GM13976 (cell line): Measurements from ENCODE around the gene MARCO.

ENCODE experiments used
- DNase-seq: peaks from one replicate; pipeline ENCODE4 v3.0.0; 2012; ENCODE audit warnings: low spot score
- in situ Hi-C: fragments of 300-500 bp; cut with MboI; formaldehyde crosslinking; loops from one replicate; pipeline ENCODE4 v1.12.0; 2022; ENCODE audit warnings: low sequenced_read_pairs, mixed read lengths, inconsistent platforms; ENCODE audit not compliant: unreplicated experiment
- TF ChIP-seq, protein P1 (sequence below): IDR thresholded peaks from 2 replicates; pipeline ENCODE4 v1.5.1; 2012; ENCODE audit warnings: borderline replicate concordance, mild to moderate bottlenecking; ENCODE audit not compliant: insufficient read depth; ENCODE audit errors: extremely low read depth, missing control alignments, control extremely low read depth

Gene MARCO

DNA sequence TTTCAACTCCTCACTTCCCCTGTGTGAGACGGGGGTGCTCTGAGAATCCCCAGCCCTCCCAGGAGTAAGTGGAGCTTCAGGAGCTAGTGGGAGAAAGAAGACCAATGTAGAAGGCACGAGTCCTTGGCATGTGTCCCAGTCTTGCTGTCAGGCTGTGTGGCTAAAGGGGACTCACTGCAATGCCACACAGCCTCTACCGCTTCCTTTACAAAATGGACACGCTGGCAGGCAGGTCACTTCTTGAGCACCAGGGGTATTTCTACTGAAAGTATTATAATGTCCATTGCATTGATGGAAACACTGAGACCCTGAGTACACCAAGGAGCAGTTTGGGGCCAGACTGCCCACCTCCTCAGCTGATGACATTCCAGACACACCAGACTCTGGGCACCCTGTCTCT, 35.8 kb upstream of the MARCO start:
- TF ChIP-seq, protein P1, sequence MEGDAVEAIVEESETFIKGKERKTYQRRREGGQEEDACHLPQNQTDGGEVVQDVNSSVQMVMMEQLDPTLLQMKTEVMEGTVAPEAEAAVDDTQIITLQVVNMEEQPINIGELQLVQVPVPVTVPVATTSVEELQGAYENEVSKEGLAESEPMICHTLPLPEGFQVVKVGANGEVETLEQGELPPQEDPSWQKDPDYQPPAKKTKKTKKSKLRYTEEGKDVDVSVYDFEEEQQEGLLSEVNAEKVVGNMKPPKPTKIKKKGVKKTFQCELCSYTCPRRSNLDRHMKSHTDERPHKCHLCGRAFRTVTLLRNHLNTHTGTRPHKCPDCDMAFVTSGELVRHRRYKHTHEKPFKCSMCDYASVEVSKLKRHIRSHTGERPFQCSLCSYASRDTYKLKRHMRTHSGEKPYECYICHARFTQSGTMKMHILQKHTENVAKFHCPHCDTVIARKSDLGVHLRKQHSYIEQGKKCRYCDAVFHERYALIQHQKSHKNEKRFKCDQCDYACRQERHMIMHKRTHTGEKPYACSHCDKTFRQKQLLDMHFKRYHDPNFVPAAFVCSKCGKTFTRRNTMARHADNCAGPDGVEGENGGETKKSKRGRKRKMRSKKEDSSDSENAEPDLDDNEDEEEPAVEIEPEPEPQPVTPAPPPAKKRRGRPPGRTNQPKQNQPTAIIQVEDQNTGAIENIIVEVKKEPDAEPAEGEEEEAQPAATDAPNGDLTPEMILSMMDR = no peak
- no peak for DNase-seq
- in situ Hi-C loops = no loop called here

DNA sequence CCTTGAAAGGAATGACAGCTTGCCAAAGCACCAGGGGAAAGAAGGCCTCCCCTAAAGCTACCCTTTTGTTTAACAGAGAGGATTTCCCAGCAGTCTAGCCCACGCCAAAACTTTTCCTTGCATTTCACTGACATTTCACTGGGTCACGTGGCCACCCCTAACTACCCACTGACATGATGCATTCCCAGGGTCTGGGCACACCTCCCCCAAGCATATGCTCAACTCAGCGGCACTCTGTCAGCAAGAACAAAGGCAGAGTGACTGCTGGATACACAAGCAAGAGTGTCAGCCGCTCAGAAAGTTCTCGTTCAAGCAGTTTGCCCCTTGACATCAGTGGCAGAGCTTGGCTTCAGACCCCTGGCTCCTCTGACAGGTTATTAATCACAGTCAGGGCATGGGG, 34.2 kb upstream of the MARCO start:
- no peak for DNase-seq
- TF ChIP-seq, protein P1 = no peak
- in situ Hi-C loops = no loop called here

DNA sequence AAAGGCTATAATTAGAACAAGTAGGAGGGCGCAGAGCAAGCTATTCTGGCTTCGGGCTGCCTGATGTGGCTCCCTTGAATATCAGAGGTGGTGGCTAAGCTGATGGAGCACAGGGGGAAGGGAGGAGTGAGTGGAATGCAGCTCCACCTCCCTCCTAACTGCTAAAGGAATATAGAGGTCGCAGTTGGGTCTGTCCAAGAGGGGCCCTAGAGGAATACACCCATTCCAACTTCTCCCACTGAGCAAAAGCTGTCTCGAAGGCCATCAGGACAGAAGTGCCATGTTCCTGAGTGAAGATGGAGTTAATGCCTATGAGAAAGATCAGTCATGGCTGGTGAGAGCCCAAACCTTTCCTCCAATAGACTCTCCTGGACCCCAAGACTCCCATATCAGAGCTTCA, 32.8 kb upstream of the MARCO start:
- TF ChIP-seq, protein P1 = no peak
- DNase-seq = no peak
- in situ Hi-C loops = no loop called here

DNA sequence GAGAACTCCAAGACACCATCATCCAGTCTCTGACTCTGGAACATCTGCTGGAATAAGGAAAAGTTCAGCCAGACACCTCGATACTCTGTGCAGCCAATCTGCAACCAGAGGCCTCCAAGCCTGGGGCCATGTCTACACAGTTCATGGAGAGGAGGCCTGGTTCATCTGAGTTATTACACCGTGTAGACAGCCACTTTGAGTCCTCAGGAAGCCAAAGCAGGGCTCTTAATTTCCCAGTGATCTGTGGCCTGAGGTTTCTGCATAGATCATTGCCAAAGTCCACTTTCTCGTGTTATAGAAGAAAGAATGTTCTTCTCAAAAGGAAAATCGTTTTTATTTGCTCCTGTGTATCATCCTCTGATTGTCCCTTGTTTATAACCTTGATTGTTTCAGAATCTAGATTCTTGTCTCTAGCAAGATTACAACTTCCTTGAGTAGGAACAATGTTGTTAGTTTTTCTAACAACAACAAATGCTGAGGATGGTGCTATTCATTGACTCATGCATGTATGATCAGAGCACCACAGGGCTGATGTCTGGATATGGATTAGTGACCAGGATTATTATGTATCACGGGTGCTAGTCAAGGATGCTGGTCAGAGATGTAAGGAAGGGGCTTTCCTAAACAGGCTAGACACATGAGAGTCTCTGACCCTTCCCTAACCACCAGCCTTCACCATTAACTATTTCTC, 30.7 kb upstream of the MARCO start:
- TF ChIP-seq, protein P1 = no peak
- in situ Hi-C loops = no loop called here
- DNase-seq = no peak

DNA sequence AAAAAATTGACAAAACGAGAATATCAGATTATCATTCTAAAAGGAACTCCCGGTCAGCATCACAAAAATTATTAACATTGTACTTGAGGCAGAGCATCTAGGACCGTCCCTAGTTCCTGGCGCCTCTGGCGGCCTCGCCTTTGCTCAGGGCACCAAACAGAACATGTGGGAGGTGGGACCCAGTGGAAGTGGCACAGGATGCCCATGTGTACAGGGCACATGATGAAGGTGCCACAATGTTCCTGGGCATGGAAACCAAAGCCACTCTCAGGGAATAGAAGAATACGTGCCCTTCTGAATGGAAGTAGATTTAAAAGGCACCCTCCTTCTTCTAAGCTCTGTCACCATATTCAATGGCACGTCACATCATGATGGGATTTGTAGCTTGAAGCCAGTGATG, 30.1 kb upstream of the MARCO start:
- TF ChIP-seq, protein P1 = no peak
- no peak for DNase-seq
- in situ Hi-C loops = no loop called here

DNA sequence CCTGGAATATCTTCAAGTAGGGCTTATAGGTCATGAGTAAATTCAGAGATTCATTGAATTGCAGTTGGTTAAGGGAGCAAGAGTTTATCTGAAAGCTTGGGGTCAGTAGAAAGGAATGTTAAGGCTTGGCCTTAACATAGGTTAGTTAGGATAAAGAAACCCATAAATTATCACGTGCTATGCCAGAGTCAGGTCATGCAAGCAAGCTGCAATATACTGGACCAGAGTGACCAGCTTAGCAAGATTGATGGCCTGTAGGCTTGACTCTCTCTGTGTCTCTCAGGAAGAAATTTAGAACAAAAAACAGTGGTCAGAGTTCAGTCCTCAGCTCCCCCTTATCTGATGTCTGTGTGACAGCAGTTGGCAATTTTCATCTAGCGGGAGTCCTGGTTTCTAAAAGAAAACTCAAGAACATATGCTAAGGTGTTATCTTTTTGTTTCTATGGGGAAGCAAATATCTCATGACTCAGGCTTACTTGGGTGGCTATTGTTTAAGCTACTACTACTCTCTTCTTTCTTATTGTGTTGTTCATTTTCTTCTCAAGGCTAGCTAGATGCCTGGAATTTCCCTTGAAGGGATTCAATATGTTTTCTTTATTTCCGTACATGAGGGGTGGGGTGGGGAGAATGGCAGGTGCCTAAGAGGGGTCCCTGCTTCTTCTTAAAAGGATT, 28.7 kb upstream of the MARCO start:
- TF ChIP-seq, protein P1 = no peak
- in situ Hi-C loops = no loop called here
- no peak for DNase-seq
